GM19463 (cell line): ENCODE results near the gene CHRM3.
"Not testable (repeated sequence)": the region's sequence is repeated elsewhere in the genome, so short reads cannot be mapped to it uniquely, and the experiment has no call there.

Experiments used
- ATAC-seq: cut with Tn5 transposase; IDR thresholded peaks from one replicate; pipeline ENCODE4 v1.9.1; 2021; ENCODE audit warnings: mild to moderate bottlenecking, moderate library complexity; ENCODE audit not compliant: unreplicated experiment

The CHRM3 gene

GRCh38 chr1:239386453-239387303 lies at the start of gene CHRM3:
CHRM3 (plus strand) TSS chr1:239386568; CDS start chr1:239907452, 520,884 bp downstream.
- ATAC-seq, result no peak

- ATAC-seq, result no peak
Observed at GRCh38 chr1:239337799-239338430, 48.5 kb upstream of the CHRM3 start.

- ATAC-seq, result no peak
Observed at GRCh38 chr1:239347776-239348175, 38.6 kb upstream of the CHRM3 start.

- no peak for ATAC-seq
Observed at GRCh38 chr1:239348635-239349353, 37.6 kb upstream of the CHRM3 start.

GRCh38 chr1:239349699-239350098 lies 36.7 kb upstream of the CHRM3 start:
- ATAC-seq, result no peak

GRCh38 chr1:239353536-239353935 lies 32.8 kb upstream of the CHRM3 start:
- ATAC-seq, result no peak

- ATAC-seq, result no peak
Observed at GRCh38 chr1:239354231-239354630, 32.1 kb upstream of the CHRM3 start.

- ATAC-seq, result no peak
Observed at GRCh38 chr1:239357867-239358266, 28.5 kb upstream of the CHRM3 start.

GRCh38 chr1:239361403-239361802 lies 25.0 kb upstream of the CHRM3 start:
- no peak for ATAC-seq

GRCh38 chr1:239363930-239364329 lies 22.4 kb upstream of the CHRM3 start:
- no peak for ATAC-seq

GRCh38 chr1:239367196-239367810 lies 19.1 kb upstream of the CHRM3 start:
- ATAC-seq, result no peak

- no peak for ATAC-seq
Observed at GRCh38 chr1:239368436-239369109, 17.8 kb upstream of the CHRM3 start.

GRCh38 chr1:239370869-239371268 lies 15.5 kb upstream of the CHRM3 start:
- not testable (repeated sequence) for ATAC-seq

- no peak for ATAC-seq
Observed at GRCh38 chr1:239382666-239383065, 3.7 kb upstream of the CHRM3 start.

GRCh38 chr1:239383714-239384113 lies 2.7 kb upstream of the CHRM3 start:
- no peak for ATAC-seq

GRCh38 chr1:239387304-239388158 lies 1.2 kb downstream of the CHRM3 start:
- ATAC-seq, result no peak

GRCh38 chr1:239388159-239388485 lies 1.8 kb downstream of the CHRM3 start:
- ATAC-seq, result no peak

- ATAC-seq, result no peak
Observed at GRCh38 chr1:239388578-239388977, 2.2 kb downstream of the CHRM3 start.

- ATAC-seq, result no peak
Observed at GRCh38 chr1:239389703-239390102, 3.3 kb downstream of the CHRM3 start.

- ATAC-seq, result no peak
Observed at GRCh38 chr1:239392271-239392670, 5.9 kb downstream of the CHRM3 start.
